Nephron progenitor cell (in vitro differentiated cells): ENCODE results near the gene PARL.

ENCODE experiments used
- DNase-seq: peaks from one replicate; pipeline ENCODE4 v3.0.0; 2021
- H3K27ac Mint-ChIP-seq: 2 replicates; pipeline ENCODE4 v1.8.0; 2021; ENCODE audit warnings: mild to moderate bottlenecking, moderate library complexity, mixed read lengths
- H3K27me3 Mint-ChIP-seq: 2 replicates; pipeline ENCODE4 v1.8.0; 2021; ENCODE audit warnings: mild to moderate bottlenecking, low read depth, mixed read lengths; ENCODE audit not compliant: poor library complexity
- H3K36me3 Mint-ChIP-seq: 2 replicates; pipeline ENCODE4 v1.8.0; 2021; ENCODE audit warnings: low read depth, mixed read lengths
- H3K4me1 Mint-ChIP-seq: 2 replicates; pipeline ENCODE4 v1.8.0; 2021; ENCODE audit warnings: mixed read lengths
- H3K4me3 Mint-ChIP-seq: 2 replicates; pipeline ENCODE4 v1.8.0; 2021; ENCODE audit warnings: mild to moderate bottlenecking, moderate library complexity, mixed read lengths
- H3K9me3 Mint-ChIP-seq: 2 replicates; pipeline ENCODE4 v1.8.0; 2021; ENCODE audit warnings: mild to moderate bottlenecking, moderate library complexity, mixed read lengths
- TF ChIP-seq, protein P1 (sequence below): fragments of 200-600 bp; sonication (generic); IDR thresholded peaks from 2 replicates; pipeline ENCODE4 v1.5.0; 2021; ENCODE audit warnings: antibody characterized with exemption

PARL gene

DNA sequence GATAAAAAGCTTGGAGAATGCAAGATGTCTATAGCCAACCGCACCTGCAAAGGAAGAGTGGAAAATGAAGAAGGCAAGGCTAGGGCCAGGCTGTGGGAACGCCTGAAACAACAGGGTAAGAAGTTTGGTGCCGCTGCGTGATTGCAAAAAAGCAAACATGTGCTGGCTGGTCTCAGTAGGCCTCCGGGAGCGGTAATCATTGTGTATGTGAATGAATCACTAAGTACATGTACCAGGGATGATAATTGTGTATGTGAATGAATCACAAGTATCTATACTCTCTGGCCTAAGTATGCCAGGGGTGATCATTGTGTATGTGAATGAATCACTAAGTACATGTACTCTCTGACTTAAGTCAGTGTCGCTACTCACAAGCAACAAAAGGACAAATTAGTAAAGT is 40.3 kb upstream of the PARL start:
- Mint-ChIP-seq H3K9me3 (no peaks in the 10 kb centered on the region), H3K27me3 (no peaks in the 10 kb centered on the region), H3K27ac (no peak overlapping the region), H3K36me3 (peaks cover 73% of the 10 kb centered on the region), H3K4me3 (no peak overlapping the region), H3K4me1 (peaks cover 16% of the 10 kb centered on the region)
- TF ChIP-seq, protein P1, sequence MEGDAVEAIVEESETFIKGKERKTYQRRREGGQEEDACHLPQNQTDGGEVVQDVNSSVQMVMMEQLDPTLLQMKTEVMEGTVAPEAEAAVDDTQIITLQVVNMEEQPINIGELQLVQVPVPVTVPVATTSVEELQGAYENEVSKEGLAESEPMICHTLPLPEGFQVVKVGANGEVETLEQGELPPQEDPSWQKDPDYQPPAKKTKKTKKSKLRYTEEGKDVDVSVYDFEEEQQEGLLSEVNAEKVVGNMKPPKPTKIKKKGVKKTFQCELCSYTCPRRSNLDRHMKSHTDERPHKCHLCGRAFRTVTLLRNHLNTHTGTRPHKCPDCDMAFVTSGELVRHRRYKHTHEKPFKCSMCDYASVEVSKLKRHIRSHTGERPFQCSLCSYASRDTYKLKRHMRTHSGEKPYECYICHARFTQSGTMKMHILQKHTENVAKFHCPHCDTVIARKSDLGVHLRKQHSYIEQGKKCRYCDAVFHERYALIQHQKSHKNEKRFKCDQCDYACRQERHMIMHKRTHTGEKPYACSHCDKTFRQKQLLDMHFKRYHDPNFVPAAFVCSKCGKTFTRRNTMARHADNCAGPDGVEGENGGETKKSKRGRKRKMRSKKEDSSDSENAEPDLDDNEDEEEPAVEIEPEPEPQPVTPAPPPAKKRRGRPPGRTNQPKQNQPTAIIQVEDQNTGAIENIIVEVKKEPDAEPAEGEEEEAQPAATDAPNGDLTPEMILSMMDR, result no peak
- DNase-seq, result no peak

DNA sequence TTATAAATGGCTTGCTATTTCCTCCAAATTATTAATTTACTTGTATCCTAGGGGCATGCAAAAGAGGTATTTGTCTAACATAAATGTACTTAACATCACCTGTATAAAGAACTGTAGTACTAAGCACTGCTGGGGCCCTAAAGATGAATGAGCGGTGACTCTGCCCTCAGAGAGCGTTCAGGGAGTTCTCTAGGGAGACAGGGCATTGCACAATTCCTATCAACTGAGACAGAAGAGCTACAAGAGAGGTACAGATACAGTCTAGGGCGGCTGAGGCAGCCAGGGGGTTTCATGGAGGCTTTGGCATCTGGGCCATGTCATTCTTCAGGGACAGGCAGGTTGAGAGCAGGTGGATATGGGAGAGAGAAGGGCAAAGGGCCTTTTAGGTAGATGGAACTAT is 39.9 kb upstream of the PARL start:
- Mint-ChIP-seq H3K4me1 (peaks cover 19% of the 10 kb centered on the region), H3K4me3 (no peak overlapping the region), H3K9me3 (no peaks in the 10 kb centered on the region), H3K27me3 (no peaks in the 10 kb centered on the region), H3K36me3 (peaks cover 73% of the 10 kb centered on the region), H3K27ac (no peak overlapping the region)
- DNase-seq, result no peak
- TF ChIP-seq, protein P1, result no peak

DNA sequence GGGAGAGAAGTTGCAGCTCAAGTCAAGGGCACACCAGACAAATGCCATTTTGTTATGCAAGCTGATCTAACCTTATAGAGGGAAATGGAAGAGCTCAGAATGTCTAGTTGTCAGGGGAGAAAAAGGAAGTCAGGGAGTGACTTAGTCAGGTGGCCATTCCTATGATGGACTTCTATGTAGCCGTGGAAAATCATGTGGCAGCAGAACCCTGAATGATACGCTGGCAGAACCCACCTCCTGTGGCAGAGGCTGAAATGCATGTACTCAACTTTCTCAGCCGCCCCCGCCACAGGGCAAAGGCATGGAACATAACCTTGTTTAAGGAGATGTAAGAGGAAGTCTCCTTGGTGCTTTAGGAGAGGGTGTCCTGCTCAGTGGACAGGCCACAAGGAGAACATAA is 37.7 kb upstream of the PARL start:
- H3K9me3 Mint-ChIP-seq, result no peaks in the 10 kb centered on the region
- peaks cover 2% of the 10 kb centered on the region for H3K27me3 Mint-ChIP-seq
- H3K4me3 Mint-ChIP-seq, result no peak overlapping the region
- H3K36me3 Mint-ChIP-seq, result peaks cover 60% of the 10 kb centered on the region
- H3K27ac Mint-ChIP-seq, result no peak overlapping the region
- no peak for DNase-seq
- TF ChIP-seq, protein P1, result no peak
- H3K4me1 Mint-ChIP-seq, result peaks cover 19% of the 10 kb centered on the region

DNA sequence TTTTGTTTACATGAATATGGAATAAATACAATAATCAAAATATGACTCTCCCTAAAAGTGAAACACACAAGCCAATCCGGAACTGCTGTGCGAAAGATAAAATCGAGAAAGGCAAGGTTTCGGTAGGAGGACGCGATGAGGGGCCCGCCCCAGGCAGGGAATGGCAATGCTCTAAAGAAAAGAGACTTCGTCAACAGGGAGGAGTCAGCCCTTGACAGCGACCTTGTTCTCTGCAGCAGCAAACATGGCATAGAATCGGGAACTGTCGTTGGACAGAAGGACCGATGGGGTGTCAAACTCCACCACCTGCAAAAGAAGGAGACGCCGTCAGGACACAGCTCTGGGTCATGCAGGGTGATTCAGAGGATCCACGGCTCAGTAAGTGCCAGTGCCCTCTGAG is 36.4 kb upstream of the PARL start:
- Mint-ChIP-seq H3K36me3 (peaks cover 46% of the 10 kb centered on the region), H3K27me3 (peaks cover 2% of the 10 kb centered on the region), H3K4me3 (no peak overlapping the region), H3K4me1 (peaks cover 19% of the 10 kb centered on the region), H3K9me3 (no peaks in the 10 kb centered on the region), H3K27ac (peak overlapping the region; percentile 16)
- DNase-seq, result no peak
- TF ChIP-seq, protein P1, result no peak

DNA sequence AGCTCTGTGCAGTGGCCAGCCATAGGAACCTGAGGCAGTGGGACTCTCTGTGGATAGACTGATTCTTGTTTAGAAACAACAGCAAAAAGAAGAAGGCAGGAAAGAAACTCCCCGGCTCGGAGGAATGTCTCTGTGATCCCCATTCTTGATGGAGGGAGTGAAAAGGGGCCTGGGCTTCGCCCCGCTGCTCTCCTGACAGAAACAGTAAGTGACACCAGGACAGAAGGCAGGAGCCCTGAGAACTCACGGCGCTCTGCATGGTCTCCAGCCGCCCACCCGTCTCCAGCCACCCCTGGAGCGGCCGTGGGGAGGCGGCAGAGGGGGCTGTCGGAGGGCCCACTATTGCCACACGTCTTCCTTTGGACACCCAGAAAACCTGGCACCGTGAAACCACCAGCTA is 35.7 kb upstream of the PARL start:
- H3K27me3 Mint-ChIP-seq, result peaks cover 2% of the 10 kb centered on the region
- TF ChIP-seq, protein P1, result no peak
- H3K36me3 Mint-ChIP-seq, result peaks cover 45% of the 10 kb centered on the region

DNA sequence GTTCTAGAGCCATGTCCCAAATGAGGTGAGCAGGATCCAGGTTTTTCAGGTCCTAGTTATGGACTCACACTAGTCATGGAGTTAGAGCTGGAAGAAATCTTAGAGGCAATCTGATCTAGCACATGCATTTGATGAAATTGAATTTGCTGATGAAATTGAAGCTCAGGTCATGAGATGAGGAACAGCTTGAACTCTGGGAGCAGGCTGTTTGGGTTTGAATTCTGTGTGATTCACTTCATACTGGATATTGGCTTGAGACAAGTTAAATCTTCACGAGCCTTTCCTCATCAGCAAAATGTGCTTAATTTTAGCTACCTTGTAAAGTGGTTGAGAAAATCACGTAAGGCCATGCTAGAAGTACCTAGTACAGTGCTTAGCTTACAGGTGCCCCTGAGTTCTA is 33.5 kb upstream of the PARL start:
- Mint-ChIP-seq H3K4me3 (no peak overlapping the region), H3K9me3 (no peaks in the 10 kb centered on the region), H3K4me1 (peaks cover 19% of the 10 kb centered on the region), H3K27me3 (peaks cover 2% of the 10 kb centered on the region), H3K36me3 (peaks cover 28% of the 10 kb centered on the region), H3K27ac (peak overlapping the region; percentile 17)
- TF ChIP-seq, protein P1, result no peak
- no peak for DNase-seq

More for the DNA sequence above, 35.7 kb upstream of the PARL start:
- peaks cover 19% of the 10 kb centered on the region for H3K4me1 Mint-ChIP-seq
- H3K27ac Mint-ChIP-seq, result peak overlapping the region; percentile 71
- DNase-seq, result no peak
- no peak overlapping the region for H3K4me3 Mint-ChIP-seq
- H3K9me3 Mint-ChIP-seq, result no peaks in the 10 kb centered on the region
